A549 (cell line): Measurements from ENCODE around the gene SELENOM. TPM values are rescaled to one million over a fixed set of nuclear protein-coding genes. Genes with fewer than 3 reads are reported as not detected.
"Not testable (repeated sequence)": the region's sequence is repeated elsewhere in the genome, so short reads cannot be mapped to it uniquely, and the experiment has no call there.

Experiments
- ATAC-seq, 2 experiments: fragments of 200-7000 bp in 1 of 2; fragments of >200 bp in 1 of 2; cut with Nextera tagmentation in 1 of 2; cut with Tn5 transposase in 1 of 2; 3 replicates each; pipeline versions ENCODE4 v1.8.0 to v1.9.1; 2018 to 2020; ENCODE audit warnings: mild to moderate bottlenecking in 1 of 2, moderate library complexity in 1 of 2
- CTCF ChIA-PET: fragments of 300-600 bp; sonication (Branson Sonifier 250); formaldehyde crosslinking; extraction: SDS; loops from one replicate; lab custom pipeline; 2021; ENCODE audit warnings: antibody characterized with exemption, inconsistent platforms; lab: Yijun Ruan, JAX
- POLR2A ChIA-PET: fragments of 350-600 bp; formaldehyde crosslinking; extraction: SDS; loops from one replicate; lab custom pipeline; 2021; ENCODE audit warnings: antibody characterized with exemption, inconsistent platforms; lab: Yijun Ruan, JAX
- DNase-seq, 2 experiments: peaks; one replicate each; pipeline versions ENCODE4 v3.0.0 to v3.0.0-alpha.2; 2011 to 2016; ENCODE audit warnings: low read depth in 1 of 2, low spot score in 1 of 2
- FAIRE-seq: peaks from 2 replicates; lab custom pipeline; 2011; peaks lifted over from hg19 to GRCh38; lab: Jason Lieb, UNC
- H3K27ac ChIP-seq, 2 experiments: fragments of >200 bp; sonication (Bioruptor Twin); formaldehyde crosslinking; 3 replicates each; pipeline ENCODE4 v1.5.1; 2016 to 2017
- H3K4me1 ChIP-seq: fragments of >200 bp; sonication (Bioruptor Twin); formaldehyde crosslinking; 3 replicates; pipeline ENCODE4 v1.6.1; 2016
- H3K4me2 ChIP-seq: fragments of >200 bp; sonication (Bioruptor Twin); formaldehyde crosslinking; 3 replicates; pipeline ENCODE4 v1.6.1; 2016
- H3K4me3 ChIP-seq: fragments of >200 bp; sonication (Bioruptor Twin); formaldehyde crosslinking; 3 replicates; pipeline ENCODE4 v1.5.1; 2016
- H3K9me3 ChIP-seq: fragments of >200 bp; sonication (Bioruptor Twin); formaldehyde crosslinking; 3 replicates; pipeline ENCODE4 v1.6.1; 2016
- CBX2 ChIP-seq: fragments of 200-600 bp; sonication (generic); IDR thresholded peaks from 2 replicates; pipeline ENCODE4 v1.6.1; 2016; ENCODE audit warnings: low read depth, mild to moderate bottlenecking, borderline replicate concordance
- CBX8 ChIP-seq: fragments of 200-600 bp; sonication (generic); IDR thresholded peaks from 2 replicates; pipeline ENCODE4 v1.6.1; 2016
- CHD4 ChIP-seq: fragments of 200-600 bp; sonication (generic); IDR thresholded peaks from 2 replicates; pipeline ENCODE4 v1.6.1; 2016; ENCODE audit warnings: antibody characterized with exemption, mild to moderate bottlenecking, borderline replicate concordance
- CTCF ChIP-seq: fragments of >200 bp; sonication (Bioruptor Twin); formaldehyde crosslinking; IDR thresholded peaks from 3 replicates; pipeline ENCODE4 v1.5.1; 2016
- ELK1 ChIP-seq: fragments of 150-350 bp; IDR thresholded peaks from 2 replicates; pipeline ENCODE4 v1.6.1; 2014; ENCODE audit warnings: low read depth, mild to moderate bottlenecking, low read length
- EP300 ChIP-seq, 2 experiments: fragments of >200 bp; sonication (Bioruptor Twin); formaldehyde crosslinking; IDR thresholded peaks; 2 replicates in 1 of 2; 3 replicates in 1 of 2; pipeline ENCODE4 v1.6.1; 2016 to 2017
- FOSB ChIP-seq: fragments of 250-450 bp; sonication (Bioruptor Pico); IDR thresholded peaks from 2 replicates; pipeline ENCODE4 v1.5.0; 2020; ENCODE audit warnings: mild to moderate bottlenecking, moderate library complexity
- FOSL2 ChIP-seq, 2 experiments: fragments of 450-650 bp in 1 of 2; fragments of >200 bp in 1 of 2; sonication (Bioruptor Twin) in 1 of 2; formaldehyde crosslinking; IDR thresholded peaks; 2 replicates each; pipeline versions ENCODE4 v1.5.0 to v1.6.1; 2016 to 2020; ENCODE audit warnings: mild to moderate bottlenecking in 1 of 2, moderate library complexity in 1 of 2
- FOXS1 ChIP-seq: fragments of 250-450 bp; sonication (Bioruptor Pico); IDR thresholded peaks from 2 replicates; pipeline ENCODE4 v1.5.0; 2020; ENCODE audit warnings: mild to moderate bottlenecking, moderate library complexity
- GATA3 ChIP-seq: IDR thresholded peaks from 2 replicates; pipeline ENCODE4 v1.6.1; 2012; ENCODE audit warnings: borderline replicate concordance
- HDAC2 ChIP-seq: fragments of 200-600 bp; sonication (generic); IDR thresholded peaks from 2 replicates; pipeline ENCODE4 v1.6.1; 2016
- HMGXB4 ChIP-seq: fragments of 250-450 bp; sonication (Bioruptor Pico); IDR thresholded peaks from 2 replicates; pipeline ENCODE4 v1.5.0; 2021; ENCODE audit warnings: mild to moderate bottlenecking, moderate library complexity, borderline replicate concordance
- HOXA7 ChIP-seq: fragments of 250-450 bp; sonication (Bioruptor Pico); IDR thresholded peaks from 2 replicates; pipeline ENCODE4 v1.5.0; 2020; ENCODE audit warnings: mild to moderate bottlenecking, moderate library complexity
- HOXB13 ChIP-seq: fragments of 250-450 bp; sonication (Bioruptor Pico); IDR thresholded peaks from 2 replicates; pipeline ENCODE4 v1.5.0; 2020; ENCODE audit warnings: low read depth, mild to moderate bottlenecking, moderate library complexity
- JUN ChIP-seq, 2 experiments: fragments of >200 bp; sonication (Bioruptor Twin); formaldehyde crosslinking; IDR thresholded peaks; 2 replicates in 1 of 2; 3 replicates in 1 of 2; pipeline ENCODE4 v1.6.1; 2016 to 2017
- JUNB ChIP-seq: fragments of >200 bp; sonication (Bioruptor Twin); formaldehyde crosslinking; IDR thresholded peaks from 2 replicates; pipeline ENCODE4 v1.6.1; 2016
- KDM1A ChIP-seq: fragments of 200-600 bp; sonication (generic); IDR thresholded peaks from 2 replicates; pipeline ENCODE4 v1.6.1; 2016; ENCODE audit warnings: low read depth, mild to moderate bottlenecking
- MAZ ChIP-seq: fragments of 150-350 bp; IDR thresholded peaks from 2 replicates; pipeline ENCODE4 v1.6.1; 2014; ENCODE audit warnings: antibody characterized with exemption, low read depth, low read length, borderline replicate concordance
- POLR2A ChIP-seq: IDR thresholded peaks from 2 replicates; pipeline ENCODE4 v1.6.1; 2012; ENCODE audit warnings: mild to moderate bottlenecking, low read length
- RARB ChIP-seq: fragments of 250-450 bp; sonication (Bioruptor Pico); IDR thresholded peaks from 2 replicates; pipeline ENCODE4 v1.8.0; 2021; ENCODE audit warnings: mild to moderate bottlenecking, moderate library complexity
- RCOR1 ChIP-seq: fragments of 150-350 bp; IDR thresholded peaks from 2 replicates; pipeline ENCODE4 v1.6.1; 2014; ENCODE audit warnings: antibody characterized with exemption, low read length, low read depth
- RFX5 ChIP-seq: fragments of 450-650 bp; IDR thresholded peaks from 2 replicates; pipeline ENCODE4 v1.7.1; 2014; ENCODE audit warnings: antibody characterized with exemption, mild to moderate bottlenecking, moderate library complexity
- RNF2 ChIP-seq: fragments of 200-600 bp; sonication (generic); IDR thresholded peaks from 2 replicates; pipeline ENCODE4 v1.6.1; 2016; ENCODE audit warnings: low read depth, mild to moderate bottlenecking, antibody characterized with exemption, moderate library complexity, borderline replicate concordance
- TFCP2L1 ChIP-seq: fragments of 250-450 bp; sonication (Bioruptor Pico); IDR thresholded peaks from 2 replicates; pipeline ENCODE4 v1.5.0; 2021; ENCODE audit warnings: mild to moderate bottlenecking
- TP53 ChIP-seq: fragments of 250-450 bp; sonication (Bioruptor Pico); IDR thresholded peaks from 2 replicates; pipeline ENCODE4 v1.5.0; 2021; ENCODE audit warnings: mild to moderate bottlenecking, moderate library complexity
- USF2 ChIP-seq: fragments of 450-650 bp; IDR thresholded peaks from 2 replicates; pipeline ENCODE4 v1.6.1; 2014; ENCODE audit warnings: antibody characterized with exemption
- ZC3H11A ChIP-seq: fragments of 450-650 bp; IDR thresholded peaks from 2 replicates; pipeline ENCODE4 v1.6.1; 2014; ENCODE audit warnings: antibody characterized with exemption, mild to moderate bottlenecking
- ZFP36 ChIP-seq: fragments of 450-650 bp; IDR thresholded peaks from 2 replicates; pipeline ENCODE4 v1.6.1; 2014; ENCODE audit warnings: borderline replicate concordance; ENCODE audit not compliant: partially characterized antibody
- ZNF302 ChIP-seq: fragments of 250-450 bp; sonication (Bioruptor Pico); IDR thresholded peaks from 2 replicates; pipeline ENCODE4 v1.9.0; 2021; ENCODE audit warnings: inconsistent platforms, mild to moderate bottlenecking, moderate library complexity
- ZSCAN20 ChIP-seq: fragments of 250-450 bp; sonication (Bioruptor Pico); IDR thresholded peaks from 2 replicates; pipeline ENCODE4 v1.8.0; 2022; ENCODE audit warnings: mild to moderate bottlenecking, moderate library complexity
- WGBS: methylation state at CpG from one replicate; pipeline ENCODE4 v1.1.6; 2017; ENCODE audit errors: missing lambda C conversion rate; 5-methylcytosine and 5-hydroxymethylcytosine counted together
- polyA plus RNA-seq, 4 experiments: library from polyadenylated mRNA; depleted of rRNA in 3 of 4; stranded (reverse); fragments of >200 nt; fragmentation: RNase III in 1 of 4; extraction: RNeasy Plus Mini Kit Qiagen cat#74134 plus additional on column Dnase treatment in 1 of 4; gene quantifications; 2 replicates in 3 of 4; 3 replicates in 1 of 4; pipeline ENCODE4 v1.2.3, GENCODE V29; 2011 to 2017

Gene SELENOM
- polyA plus RNA-seq, 2 of the 4 experiments (the other 2 are of a cell fraction) = 15.3 to 46.5 TPM

- CTCF ChIA-PET = not testable (repeated sequence)
- POLR2A ChIA-PET = interaction anchor here (0.7 kb wide), 1 partner anchor 11 kb away, joined by 3 read pairs; the partner anchor contains the start of gene SMTN
Observed at GRCh38 chr22:31069691-31070314, 37.6 kb downstream of the SELENOM start.

GRCh38 chr22:31068970-31069369, 38.4 kb downstream of the SELENOM start:
- POLR2A ChIA-PET = no interaction called here
- ATAC-seq (no peak), DNase-seq (no peak), FAIRE-seq (no peak)
- no peak overlapping the region; a peak in 1 of 6 replicates for H3K27ac ChIP-seq
- no peak overlapping the region for H3K4me3 ChIP-seq
- no peak overlapping the region for H3K4me2 ChIP-seq
- H3K9me3 ChIP-seq = no peaks in the 10 kb centered on the region
- CTCF ChIA-PET = interaction anchor here (0.8 kb wide), 1 partner anchor 14 kb away, joined by 3 read pairs; no protein-coding TSS in a partner anchor
- H3K4me1 ChIP-seq = peaks cover 8% of the 10 kb centered on the region; the same call in 1 of the 3 replicates
- 88% methylated on average over 11 of the region's 11 CpGs for WGBS
- no peak for TF ChIP-seq FOSL2 (IDR thresholded peaks at IDR 0.05)
- TF ChIP-seq FOSL2 (CRISPR knock-in tag; IDR thresholded peaks at IDR 0.05) = no peak
- no peak for TF ChIP-seq ELK1
- no peak for TF ChIP-seq ZSCAN20 (CRISPR knock-in tag)
- no peak for TF ChIP-seq KDM1A
- TF ChIP-seq TFCP2L1 (CRISPR knock-in tag) = no peak
- no peak for TF ChIP-seq FOXS1 (CRISPR knock-in tag)
- no peak for TF ChIP-seq RNF2
- TF ChIP-seq RARB (CRISPR knock-in tag) = no peak
- TF ChIP-seq HDAC2 = no peak
- no peak for TF ChIP-seq HOXB13
- TF ChIP-seq JUN (IDR thresholded peaks at IDR 0.05) = no peak
- no peak for TF ChIP-seq MAZ
- no peak for TF ChIP-seq JUNB
- no peak for TF ChIP-seq GATA3
- no peak for TF ChIP-seq CHD4
- TF ChIP-seq RCOR1 = no peak

More at GRCh38 chr22:31069691-31070314, 37.6 kb downstream of the SELENOM start:
- H3K4me2 ChIP-seq, FAIRE-seq, H3K4me1 ChIP-seq, H3K4me3 ChIP-seq, DNase-seq, H3K9me3 ChIP-seq: not testable (repeated sequence)
- peak overlapping the region in 1 of 2 experiments; percentile 39; a peak in 2 of 6 replicates for H3K27ac ChIP-seq
- 68% methylated on average over 6 of the region's 6 CpGs for WGBS
- ATAC-seq = peak in 1 of 2 experiments; percentile 32; a peak in 2 of 6 replicates

GRCh38 chr22:31064369-31064768, 43.0 kb downstream of the SELENOM start:
- no peak for TF ChIP-seq CTCF
- TF ChIP-seq FOSB (CRISPR knock-in tag) = no peak
- no peak for TF ChIP-seq ZC3H11A
- TF ChIP-seq CBX8 = no peak
- TF ChIP-seq TP53 (CRISPR knock-in tag) = no peak
- no peak for TF ChIP-seq RFX5
- TF ChIP-seq POLR2A = no peak
- TF ChIP-seq ZNF302 (CRISPR knock-in tag) = no peak
- no peak for TF ChIP-seq RARB (CRISPR knock-in tag)
- no peak for TF ChIP-seq EP300 (IDR thresholded peaks at IDR 0.05)
- TF ChIP-seq HMGXB4 (CRISPR knock-in tag) = no peak
- no peak for TF ChIP-seq USF2
- TF ChIP-seq CBX2 = no peak
- no peak for TF ChIP-seq KDM1A
- TF ChIP-seq ZFP36 = no peak
- TF ChIP-seq HOXA7 (CRISPR knock-in tag) = no peak
- H3K4me3 ChIP-seq = no peak overlapping the region
- no peak for DNase-seq
- peak overlapping the region; percentile 18; the same call in 2 of the 3 replicates for H3K4me2 ChIP-seq
- FAIRE-seq = no peak
- H3K9me3 ChIP-seq = no peaks in the 10 kb centered on the region
- CTCF ChIA-PET = interaction anchor here (1.1 to 2.0 kb wide), 3 partner anchors 17 to 300 kb away, joined by 3 to 9 read pairs (median 4); partner anchors contain the start of gene SMTN
- peak overlapping the region in 1 of 2 experiments; percentile 60; a peak in 3 of 6 replicates for H3K27ac ChIP-seq
- 86% methylated on average over 6 of the region's 6 CpGs for WGBS
- POLR2A ChIA-PET = interaction anchor here (2.0 kb wide), 1 partner anchor 96 kb away, joined by 7 read pairs; the partner anchor contains the start of genes MORC2 and TUG1
- H3K4me1 ChIP-seq = peaks cover 28% of the 10 kb centered on the region
- ATAC-seq = no peak
